OCI-LY1 (cell line): Measurements from ENCODE around the gene FST.

Experiments used
- EZH2 ChIP-seq: fragments of 200-600 bp; sonication (generic), shearing (Covaris generic); IDR thresholded peaks from 2 replicates; pipeline ENCODE4 v1.8.0; 2017; ENCODE audit warnings: borderline replicate concordance, mixed run types, mild to moderate bottlenecking, antibody characterized with exemption, low read length, moderate library complexity, mixed read lengths
- TF ChIP-seq, protein P1 (sequence below): fragments of 200-600 bp; sonication (generic), shearing (Covaris generic); IDR thresholded peaks from 2 replicates; pipeline ENCODE4 v1.5.1; 2017; ENCODE audit warnings: mild to moderate bottlenecking, antibody characterized with exemption, low read length, moderate library complexity, mixed read lengths

DNA sequence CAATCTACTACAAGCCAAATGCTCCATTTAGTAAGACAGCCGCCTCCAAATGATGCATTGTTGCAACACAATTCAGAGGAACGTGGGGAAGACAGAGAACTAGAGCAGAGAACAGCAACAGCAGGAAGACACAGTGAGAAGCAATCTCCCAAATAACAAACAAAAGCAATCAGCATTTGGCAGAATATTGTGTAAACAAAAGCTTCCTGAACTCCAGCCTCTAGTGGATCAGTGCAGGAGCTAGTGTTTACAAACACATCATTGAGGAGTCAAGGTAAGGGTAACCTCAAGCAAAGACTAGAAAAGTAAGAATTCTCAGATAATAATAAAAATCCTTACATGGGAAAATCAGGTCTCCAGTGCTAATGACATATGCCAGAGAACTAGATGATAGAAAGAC is 20.6 kb downstream of the FST start:
- TF ChIP-seq, protein P1, sequence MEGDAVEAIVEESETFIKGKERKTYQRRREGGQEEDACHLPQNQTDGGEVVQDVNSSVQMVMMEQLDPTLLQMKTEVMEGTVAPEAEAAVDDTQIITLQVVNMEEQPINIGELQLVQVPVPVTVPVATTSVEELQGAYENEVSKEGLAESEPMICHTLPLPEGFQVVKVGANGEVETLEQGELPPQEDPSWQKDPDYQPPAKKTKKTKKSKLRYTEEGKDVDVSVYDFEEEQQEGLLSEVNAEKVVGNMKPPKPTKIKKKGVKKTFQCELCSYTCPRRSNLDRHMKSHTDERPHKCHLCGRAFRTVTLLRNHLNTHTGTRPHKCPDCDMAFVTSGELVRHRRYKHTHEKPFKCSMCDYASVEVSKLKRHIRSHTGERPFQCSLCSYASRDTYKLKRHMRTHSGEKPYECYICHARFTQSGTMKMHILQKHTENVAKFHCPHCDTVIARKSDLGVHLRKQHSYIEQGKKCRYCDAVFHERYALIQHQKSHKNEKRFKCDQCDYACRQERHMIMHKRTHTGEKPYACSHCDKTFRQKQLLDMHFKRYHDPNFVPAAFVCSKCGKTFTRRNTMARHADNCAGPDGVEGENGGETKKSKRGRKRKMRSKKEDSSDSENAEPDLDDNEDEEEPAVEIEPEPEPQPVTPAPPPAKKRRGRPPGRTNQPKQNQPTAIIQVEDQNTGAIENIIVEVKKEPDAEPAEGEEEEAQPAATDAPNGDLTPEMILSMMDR: no peak
- no peak for TF ChIP-seq EZH2
